Progenitor cell of endocrine pancreas (in vitro differentiated cells): ENCODE data around the gene HDAC6. TPM values are rescaled to one million over a fixed set of nuclear protein-coding genes. Genes with fewer than 3 reads are reported as not detected.

Experiments used
- DNase-seq: peaks from one replicate; pipeline ENCODE4 v3.0.0; 2021; ENCODE audit warnings: low spot score; ENCODE audit not compliant: unreplicated experiment
- H3K27ac Mint-ChIP-seq: 2 replicates; pipeline ENCODE4 v1.8.0; 2021; ENCODE audit warnings: mild to moderate bottlenecking, moderate library complexity, mixed read lengths
- H3K27me3 Mint-ChIP-seq: 2 replicates; pipeline ENCODE4 v1.8.0; 2021; ENCODE audit warnings: mixed read lengths
- H3K36me3 Mint-ChIP-seq: 2 replicates; pipeline ENCODE4 v1.8.0; 2022; ENCODE audit warnings: mixed read lengths; ENCODE audit not compliant: insufficient read depth
- H3K4me1 Mint-ChIP-seq: 2 replicates; pipeline ENCODE4 v1.8.0; 2021; ENCODE audit warnings: low read depth, mixed read lengths
- H3K4me3 Mint-ChIP-seq: 2 replicates; pipeline ENCODE4 v1.8.0; 2021; ENCODE audit warnings: low read depth, mild to moderate bottlenecking, moderate library complexity, mixed read lengths
- H3K9me3 Mint-ChIP-seq: 2 replicates; pipeline ENCODE4 v1.8.0; 2021; ENCODE audit warnings: low read depth, mixed read lengths
- CTCF ChIP-seq: fragments of 200-600 bp; sonication (generic); IDR thresholded peaks from one replicate; pipeline ENCODE4 v1.5.0; 2021; ENCODE audit warnings: antibody characterized with exemption, mild to moderate bottlenecking; ENCODE audit not compliant: unreplicated experiment
- long read RNA-seq: library from polyadenylated mRNA; unstranded; transcript quantifications from one replicate; pipeline ENCODE4 v2.0.0, GENCODE V29; 2020
- total RNA-seq: library from RNA; stranded (reverse); gene quantifications from 2 replicates; pipeline ENCODE4 v1.2.1, GENCODE V29; 2021

HDAC6 gene
- 234 and 261 TPM in 2 replicates for total RNA-seq
- long read RNA-seq, full-length matches to known transcripts: 12 of 59 reads
- long read RNA-seq, partial matches to known transcripts: 34 of 59 reads
- long read RNA-seq, other reads (novel, unspliced or antisense): 13 of 59 reads

DNA sequence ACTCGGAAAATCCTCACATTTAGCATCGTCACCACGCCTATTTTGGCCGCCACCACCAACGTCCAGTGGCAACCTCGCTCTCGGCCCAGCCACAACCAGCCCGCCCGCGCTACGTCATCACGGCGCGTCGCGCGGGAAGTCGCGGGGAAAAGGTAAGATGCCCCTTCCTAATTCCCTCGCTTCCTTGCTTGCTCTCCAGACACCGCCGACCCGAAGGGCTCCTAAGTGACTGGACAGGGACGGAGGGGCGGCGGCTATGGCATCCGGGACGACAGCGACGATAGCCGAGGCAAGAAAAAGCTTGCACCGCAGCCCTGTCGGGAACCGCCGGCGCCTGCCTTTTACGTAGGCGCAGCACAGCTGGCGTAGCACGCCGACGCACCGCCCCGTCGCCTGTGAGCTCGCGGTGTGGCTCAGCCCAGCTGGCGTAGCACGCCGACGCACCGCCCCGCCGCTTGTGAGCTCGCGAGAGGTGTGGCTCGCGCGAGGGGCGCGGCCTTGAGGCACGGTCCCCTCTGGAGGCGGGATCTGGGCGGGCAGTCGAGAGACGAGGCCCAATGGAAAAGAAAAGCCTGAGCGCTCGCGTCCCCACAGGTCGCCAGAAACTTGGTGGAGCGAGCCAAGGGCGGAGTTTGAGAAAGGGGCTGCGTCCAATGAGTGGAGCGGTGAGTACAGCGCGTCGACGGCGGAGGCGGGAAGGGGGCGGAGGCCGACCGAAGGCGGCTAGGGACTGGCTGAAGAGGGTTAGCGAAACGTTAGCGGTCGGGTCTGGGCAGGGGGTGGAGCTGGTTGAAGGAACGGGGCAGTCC lies at the start of gene HDAC6:
Gene HDAC6, plus strand, starts transcription at position 788 of the 809 bp plus-strand sequence. CDS start 626 bp downstream, outside the sequence.
- H3K36me3 Mint-ChIP-seq: peaks cover 11% of the 10 kb centered on the region
- peak within 1 kb of the TSS; percentile 90 for H3K4me3 Mint-ChIP-seq
- peaks cover 5% of the 10 kb centered on the region for H3K4me1 Mint-ChIP-seq
- H3K9me3 Mint-ChIP-seq: peaks cover 14% of the 10 kb centered on the region
- DNase-seq: peak; percentile 84
- no peaks in the 10 kb centered on the region for H3K27me3 Mint-ChIP-seq
- H3K27ac Mint-ChIP-seq: peak within 1 kb of the TSS; percentile 99
- no peak for TF ChIP-seq CTCF

DNA sequence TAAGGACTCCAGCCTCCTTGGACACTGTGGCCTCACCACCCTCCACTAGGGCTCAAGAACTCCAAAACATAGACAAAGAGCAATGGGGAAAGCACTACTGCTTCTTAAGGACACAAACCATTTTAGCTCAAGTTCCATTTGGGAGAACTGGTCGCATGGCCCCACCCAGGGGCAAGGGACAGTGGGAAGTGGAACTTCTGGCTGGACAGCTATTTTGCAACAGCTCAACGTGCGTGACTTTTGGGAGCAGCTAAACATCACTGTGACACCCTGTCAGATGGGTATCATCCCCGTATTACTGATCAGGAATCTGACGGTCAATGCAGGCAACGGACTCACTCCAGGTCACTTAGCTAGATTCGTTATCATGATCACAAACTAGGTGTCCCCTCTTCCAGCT lies 49.4 kb upstream of the HDAC6 start:
- peaks cover 7% of the 10 kb centered on the region for H3K9me3 Mint-ChIP-seq
- H3K4me3 Mint-ChIP-seq: no peak overlapping the region
- no peak for DNase-seq
- H3K27me3 Mint-ChIP-seq: no peaks in the 10 kb centered on the region
- no peak overlapping the region for H3K27ac Mint-ChIP-seq
- H3K4me1 Mint-ChIP-seq: no peaks in the 10 kb centered on the region
- H3K36me3 Mint-ChIP-seq: no peaks in the 10 kb centered on the region
- TF ChIP-seq CTCF: no peak

GRCh38 chrX:48753708-48754228 lies 48.1 kb upstream of the HDAC6 start:
- H3K9me3 Mint-ChIP-seq: peaks cover 7% of the 10 kb centered on the region
- H3K36me3 Mint-ChIP-seq: no peaks in the 10 kb centered on the region
- H3K27me3 Mint-ChIP-seq: no peaks in the 10 kb centered on the region
- no peak for TF ChIP-seq CTCF
- no peak overlapping the region for H3K27ac Mint-ChIP-seq
- no peak overlapping the region for H3K4me3 Mint-ChIP-seq
- DNase-seq: no peak
- H3K4me1 Mint-ChIP-seq: no peaks in the 10 kb centered on the region

DNA sequence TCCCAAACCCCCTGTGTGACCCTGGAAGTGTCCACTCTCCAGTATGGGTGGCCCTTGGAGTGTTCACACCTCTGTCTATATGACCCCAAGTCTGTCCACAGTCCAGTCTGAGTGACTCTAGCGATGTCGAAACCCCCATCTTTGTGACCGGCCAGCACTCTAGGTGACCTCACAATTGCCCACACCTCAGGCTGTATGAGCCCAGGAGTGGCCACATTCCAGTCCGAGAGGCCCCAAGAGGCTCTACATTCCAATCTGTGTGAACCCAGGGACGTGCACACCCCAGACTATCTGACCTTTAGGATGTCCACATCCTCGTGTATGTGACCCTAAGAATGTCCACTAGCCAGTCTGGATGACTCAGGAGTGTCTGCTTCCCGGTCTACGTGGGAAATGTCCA lies 47.6 kb upstream of the HDAC6 start:
- no peak overlapping the region for H3K4me3 Mint-ChIP-seq
- DNase-seq: no peak
- H3K9me3 Mint-ChIP-seq: peaks cover 8% of the 10 kb centered on the region
- H3K4me1 Mint-ChIP-seq: no peaks in the 10 kb centered on the region
- TF ChIP-seq CTCF: no peak
- H3K27me3 Mint-ChIP-seq: no peaks in the 10 kb centered on the region
- H3K36me3 Mint-ChIP-seq: no peaks in the 10 kb centered on the region
- no peak overlapping the region for H3K27ac Mint-ChIP-seq

GRCh38 chrX:48761674-48762471 lies 40.0 kb upstream of the HDAC6 start, which contains the start of gene GLOD5:
GLOD5 (plus strand) TSS chrX:48761747; CDS start chrX:48761791, 44 bp downstream.
- Mint-ChIP-seq H3K4me3 (no peak within 1 kb of the TSS), H3K4me1 (peaks cover 5% of the 10 kb centered on the region), H3K27ac (peak within 1 kb of the TSS; percentile 84), H3K27me3 (no peaks in the 10 kb centered on the region), H3K36me3 (no peaks in the 10 kb centered on the region), H3K9me3 (peaks cover 4% of the 10 kb centered on the region)
- DNase-seq: peak; percentile 23
- peak; percentile 54 for TF ChIP-seq CTCF
